Osteocyte (in vitro differentiated cells): ENCODE measurements around the gene KIF20A. TPM values are rescaled to one million over a fixed set of nuclear protein-coding genes. Genes with fewer than 3 reads are reported as not detected.

Source experiments
- DNase-seq: peaks from one replicate; pipeline ENCODE4 v3.0.0; 2021; ENCODE audit warnings: mixed read lengths; ENCODE audit not compliant: unreplicated experiment; ENCODE audit errors: extremely low spot score
- H3K27ac Mint-ChIP-seq: one replicate; pipeline ENCODE4 v1.8.0; 2021; ENCODE audit warnings: mild to moderate bottlenecking, mixed read lengths; ENCODE audit not compliant: unreplicated experiment
- H3K27me3 Mint-ChIP-seq: one replicate; pipeline ENCODE4 v1.8.0; 2021; ENCODE audit warnings: mixed read lengths; ENCODE audit not compliant: unreplicated experiment
- H3K36me3 Mint-ChIP-seq: one replicate; pipeline ENCODE4 v1.8.0; 2021; ENCODE audit warnings: mixed read lengths; ENCODE audit not compliant: unreplicated experiment
- H3K4me1 Mint-ChIP-seq: one replicate; pipeline ENCODE4 v1.8.0; 2021; ENCODE audit warnings: mixed read lengths; ENCODE audit not compliant: unreplicated experiment
- H3K4me3 Mint-ChIP-seq: one replicate; pipeline ENCODE4 v1.8.0; 2021; ENCODE audit warnings: mild to moderate bottlenecking, moderate library complexity, mixed read lengths; ENCODE audit not compliant: unreplicated experiment
- H3K9me3 Mint-ChIP-seq: one replicate; pipeline ENCODE4 v1.8.0; 2021; ENCODE audit warnings: mixed read lengths; ENCODE audit not compliant: unreplicated experiment
- CTCF ChIP-seq: fragments of 200-600 bp; sonication (generic); IDR thresholded peaks from 2 replicates; pipeline ENCODE4 v1.5.0; 2021; ENCODE audit warnings: antibody characterized with exemption, mild to moderate bottlenecking, moderate library complexity
- total RNA-seq: library from RNA; stranded (reverse); gene quantifications from 2 replicates; pipeline ENCODE4 v1.2.1, GENCODE V29; 2021

The KIF20A gene
- total RNA-seq, 1 donor from 2014 or later = 16.4 TPM

- no peak overlapping the region for H3K4me3 Mint-ChIP-seq
- no peaks in the 10 kb centered on the region for H3K36me3 Mint-ChIP-seq
- H3K27ac Mint-ChIP-seq = no peak overlapping the region
- DNase-seq = no peak
- H3K9me3 Mint-ChIP-seq = no peaks in the 10 kb centered on the region
- TF ChIP-seq CTCF = no peak
- peaks cover 5% of the 10 kb centered on the region for H3K4me1 Mint-ChIP-seq
- peaks cover 2% of the 10 kb centered on the region for H3K27me3 Mint-ChIP-seq
Observed at GRCh38 chr5:138226910-138227309, 48.0 kb downstream of the KIF20A start.

GRCh38 chr5:138229387-138229786, 50.5 kb downstream of the KIF20A start:
- TF ChIP-seq CTCF = no peak
- peaks cover 2% of the 10 kb centered on the region for H3K4me1 Mint-ChIP-seq
- H3K4me3 Mint-ChIP-seq = no peak overlapping the region
- no peak overlapping the region for H3K27ac Mint-ChIP-seq
- DNase-seq = no peak
- peaks cover 5% of the 10 kb centered on the region for H3K27me3 Mint-ChIP-seq
- H3K36me3 Mint-ChIP-seq = no peaks in the 10 kb centered on the region
- no peaks in the 10 kb centered on the region for H3K9me3 Mint-ChIP-seq

GRCh38 chr5:138230261-138230660, 51.3 kb downstream of the KIF20A start:
- Mint-ChIP-seq H3K27ac (no peak overlapping the region), H3K4me1 (peaks cover 2% of the 10 kb centered on the region), H3K27me3 (peaks cover 8% of the 10 kb centered on the region), H3K4me3 (no peak overlapping the region), H3K9me3 (no peaks in the 10 kb centered on the region), H3K36me3 (no peaks in the 10 kb centered on the region)
- no peak for DNase-seq
- TF ChIP-seq CTCF = no peak

- TF ChIP-seq CTCF = no peak
- H3K4me3 Mint-ChIP-seq = no peak overlapping the region
- no peak overlapping the region for H3K27ac Mint-ChIP-seq
Observed at GRCh38 chr5:138230981-138231589, 52.2 kb downstream of the KIF20A start.

GRCh38 chr5:138233280-138233679, 54.4 kb downstream of the KIF20A start:
- no peak for DNase-seq
- no peaks in the 10 kb centered on the region for H3K36me3 Mint-ChIP-seq
- no peak for TF ChIP-seq CTCF
- no peaks in the 10 kb centered on the region for H3K9me3 Mint-ChIP-seq
- no peak overlapping the region for H3K4me3 Mint-ChIP-seq
- no peak overlapping the region for H3K27ac Mint-ChIP-seq
- H3K27me3 Mint-ChIP-seq = peaks cover 8% of the 10 kb centered on the region
- H3K4me1 Mint-ChIP-seq = peaks cover 2% of the 10 kb centered on the region

More at GRCh38 chr5:138230981-138231589, 52.2 kb downstream of the KIF20A start:
- Mint-ChIP-seq H3K27me3 (peaks cover 8% of the 10 kb centered on the region), H3K36me3 (no peaks in the 10 kb centered on the region), H3K9me3 (no peaks in the 10 kb centered on the region), H3K4me1 (peaks cover 2% of the 10 kb centered on the region)
- DNase-seq = no peak
